Measurements from ENCODE around the gene CDC42BPB.

DNA sequence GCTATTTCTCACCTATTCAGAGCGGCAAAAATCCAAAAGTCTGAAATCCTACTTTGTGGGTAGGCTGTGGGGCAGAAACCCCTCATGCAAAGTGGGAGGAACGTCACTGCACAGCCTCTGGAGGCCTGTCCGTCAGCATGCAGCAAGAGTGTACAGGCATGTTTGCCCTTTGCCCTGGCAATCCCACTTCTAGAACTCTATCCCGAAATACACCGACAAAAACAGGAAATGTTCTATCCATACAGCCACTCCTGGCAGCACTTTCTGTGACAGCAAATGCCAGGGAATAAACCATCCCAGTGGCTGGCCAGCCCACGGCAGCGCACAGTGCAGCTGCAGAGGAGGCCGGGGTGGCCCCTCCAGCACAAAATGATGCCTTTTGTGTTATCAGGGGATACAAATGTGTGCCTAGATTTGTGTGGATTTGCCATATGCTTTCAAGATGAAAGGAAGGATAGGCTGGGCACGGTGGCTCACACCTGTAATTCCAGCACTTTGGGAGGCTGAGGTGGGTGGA is 95.2 kb downstream of the CDC42BPB start:
- TF ChIP-seq, protein P1, sequence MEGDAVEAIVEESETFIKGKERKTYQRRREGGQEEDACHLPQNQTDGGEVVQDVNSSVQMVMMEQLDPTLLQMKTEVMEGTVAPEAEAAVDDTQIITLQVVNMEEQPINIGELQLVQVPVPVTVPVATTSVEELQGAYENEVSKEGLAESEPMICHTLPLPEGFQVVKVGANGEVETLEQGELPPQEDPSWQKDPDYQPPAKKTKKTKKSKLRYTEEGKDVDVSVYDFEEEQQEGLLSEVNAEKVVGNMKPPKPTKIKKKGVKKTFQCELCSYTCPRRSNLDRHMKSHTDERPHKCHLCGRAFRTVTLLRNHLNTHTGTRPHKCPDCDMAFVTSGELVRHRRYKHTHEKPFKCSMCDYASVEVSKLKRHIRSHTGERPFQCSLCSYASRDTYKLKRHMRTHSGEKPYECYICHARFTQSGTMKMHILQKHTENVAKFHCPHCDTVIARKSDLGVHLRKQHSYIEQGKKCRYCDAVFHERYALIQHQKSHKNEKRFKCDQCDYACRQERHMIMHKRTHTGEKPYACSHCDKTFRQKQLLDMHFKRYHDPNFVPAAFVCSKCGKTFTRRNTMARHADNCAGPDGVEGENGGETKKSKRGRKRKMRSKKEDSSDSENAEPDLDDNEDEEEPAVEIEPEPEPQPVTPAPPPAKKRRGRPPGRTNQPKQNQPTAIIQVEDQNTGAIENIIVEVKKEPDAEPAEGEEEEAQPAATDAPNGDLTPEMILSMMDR (IDR thresholded peaks at IDR 0.05): no peak
- TF ChIP-seq POLR2A (IDR thresholded peaks at IDR 0.05): no peak

Measured in Peyer's patch (tissue), 4 donors.